ENCODE measurements around the gene CAPZA2. TPM values are rescaled to one million over a fixed set of nuclear protein-coding genes. Genes with fewer than 3 reads are reported as not detected.
"Not testable (repeated sequence)": the region's sequence is repeated elsewhere in the genome, so short reads cannot be mapped to it uniquely, and the experiment has no call there.

The CAPZA2 gene
- total and polyA plus RNA-seq, 10 of the 15 experiments (the other 5 are each of a cell fraction or from before 2014, with no cell fraction given), result 50.0 to 379 (median 117) TPM

DNA sequence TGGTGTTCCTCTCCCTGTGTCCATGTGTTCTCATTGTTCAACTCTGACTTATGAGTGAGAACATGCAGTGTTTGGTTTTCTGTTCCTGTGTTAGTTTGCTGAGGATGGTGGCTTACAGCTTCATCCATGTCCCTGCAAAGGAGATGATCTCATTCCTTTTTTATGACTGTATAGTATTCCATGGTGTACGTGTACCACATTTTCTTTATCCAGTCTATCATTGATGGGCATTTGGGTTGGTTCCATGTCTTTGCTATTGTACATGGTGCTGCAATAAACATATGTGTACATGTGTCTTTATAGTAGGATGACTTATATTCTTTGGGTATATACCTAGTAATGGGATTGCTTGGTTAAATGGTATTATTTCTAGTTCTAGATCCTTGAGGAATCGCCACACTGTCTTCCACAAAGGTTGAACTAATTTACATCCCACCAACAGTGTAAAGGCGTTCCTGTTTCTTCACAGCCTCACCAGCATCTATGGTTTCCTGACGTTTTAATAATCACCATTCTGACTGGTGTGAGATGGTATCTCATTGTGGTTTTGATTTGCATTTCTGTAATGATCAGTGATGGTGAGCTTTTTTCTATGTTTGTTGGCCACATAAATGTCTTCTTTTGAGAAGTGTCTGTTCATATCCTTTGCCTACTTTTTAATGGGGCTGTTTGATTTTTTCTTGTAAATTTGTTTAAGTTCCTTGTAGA is 99.7 kb downstream of the CAPZA2 start:
- H3K4me2 ChIP-seq (ENCODE audit: control insufficient read depth, insufficient read depth); BruUV-seq (replicated peaks): not testable (repeated sequence)
- peaks cover 82% of the 10 kb centered on the region for H3K79me2 ChIP-seq (ENCODE audit: control insufficient read depth, insufficient read depth, low read length)

More for the DNA sequence above, 99.7 kb downstream of the CAPZA2 start:
- H3K36me3 ChIP-seq (ENCODE audit: control insufficient read depth in 2 of 2, insufficient read depth in 2 of 2, low read length in 1 of 2); FAIRE-seq; H4K20me1 ChIP-seq (ENCODE audit: control insufficient read depth, insufficient read depth); DNase-seq (ENCODE audit: low read depth, low spot score); intact Hi-C loops (cut with micrococcal nuclease; ENCODE audit: unreplicated experiment); H3K4me3 ChIP-seq; H2AFZ ChIP-seq (ENCODE audit: control insufficient read depth, low read depth, low read length); H3K27me3 ChIP-seq (replicated peaks in 1 of 2; ENCODE audit: control insufficient read depth in 2 of 2, insufficient read depth in 2 of 2, low read length in 1 of 2); H3K9me3 ChIP-seq (replicated peaks; ENCODE audit: control insufficient read depth, insufficient read depth, low read length); H3K27ac ChIP-seq (ENCODE audit: control insufficient read depth, insufficient read depth); in situ Hi-C loops (cut with MboI); H3K9ac ChIP-seq (ENCODE audit: control insufficient read depth, insufficient read depth, low read length): not testable (repeated sequence)
- ChIA-PET SMC1A (ENCODE audit: uncharacterized antibody, unreplicated experiment) (interaction anchor here (0.6 to 1.2 kb wide), 4 partner anchors 22 to 161 kb away, joined by 3 to 4 read pairs (median 3); no protein-coding TSS in a partner anchor), POLR2A (interaction anchor here (0.7 to 0.8 kb wide), 2 partner anchors 11 to 160 kb away, joined by 4 to 6 read pairs; no protein-coding TSS in a partner anchor), CTCF (interaction anchor here (0.7 to 1.0 kb wide), 3 partner anchors 24 to 50 kb away, joined by 3 to 6 read pairs (median 5); no protein-coding TSS in a partner anchor), RAD21 (ENCODE audit: unreplicated experiment) (interaction anchor here (1.1 to 1.8 kb wide), 3 partner anchors 11 to 48 kb away, joined by 3 to 12 read pairs (median 3); no protein-coding TSS in a partner anchor)
- 0 out of 2 replicates have a peak, but pooled peaks have one; percentile 26 for TF ChIP-seq SMARCA5 (IDR thresholded peaks at IDR 0.05)
- 0 out of 2 replicates have a peak, but pooled peaks have one; percentile 38 for TF ChIP-seq MLLT1 (IDR thresholded peaks at IDR 0.05)
- peak; percentile 35 for TF ChIP-seq RUNX3 (IDR thresholded peaks at IDR 0.05; ENCODE audit: low read length)
- peak; percentile 78 for TF ChIP-seq MTA2 (IDR thresholded peaks at IDR 0.05; ENCODE audit: low read depth)
- TF ChIP-seq POU2F2 (IDR thresholded peaks at IDR 0.05; ENCODE audit: borderline replicate concordance, low read depth, low read length), result peak; percentile 60; the same call in 1 of the 3 replicates
- peak in 1 of 2 experiments; percentile 34; a peak in 2 of 4 replicates for TF ChIP-seq IKZF2 (IDR thresholded peaks at IDR 0.05)
- TF ChIP-seq ZNF217 (IDR thresholded peaks at IDR 0.05), result peak; percentile 61; the same call in 1 of the 2 replicates
- TF ChIP-seq SPI1 (IDR thresholded peaks at IDR 0.05; ENCODE audit: borderline replicate concordance, insufficient read depth, low read depth, low read length), result peak; percentile 5; the same call in 1 of the 2 replicates
- H3K4me1 ChIP-seq (ENCODE audit: control insufficient read depth, insufficient read depth, low read length), result peaks cover 27% of the 10 kb centered on the region
- WGBS (ENCODE audit: insufficient coverage, insufficient replicate concordance, low lambda C conversion rate, missing lambda C conversion rate), result 57% methylated on average over 4 of the region's 4 CpGs
- ATAC-seq, result peak; percentile 11; the same call in 2 of the 3 replicates

Data from GM12878 (cell line).